Stimulated activated CD4-positive, alpha-beta T cell treated with anti-CD3 and anti-CD28 coated beads, TNF-alpha, amount 100 ng/mL, for 4 hours (primary cell): ENCODE data around the gene RGS6.
A peak's percentile ranks its signal among the peaks of the same experiment; 100 is the strongest.
"Not testable (repeated sequence)": the region's sequence is repeated elsewhere in the genome, so short reads cannot be mapped to it uniquely, and the experiment has no call there.

ENCODE experiments used
- DNase-seq, 3 experiments: peaks; one replicate each; pipeline ENCODE4 v3.0.0-alpha.2; 2020; ENCODE audit warnings: low read depth in 3 of 3

Gene RGS6

DNA sequence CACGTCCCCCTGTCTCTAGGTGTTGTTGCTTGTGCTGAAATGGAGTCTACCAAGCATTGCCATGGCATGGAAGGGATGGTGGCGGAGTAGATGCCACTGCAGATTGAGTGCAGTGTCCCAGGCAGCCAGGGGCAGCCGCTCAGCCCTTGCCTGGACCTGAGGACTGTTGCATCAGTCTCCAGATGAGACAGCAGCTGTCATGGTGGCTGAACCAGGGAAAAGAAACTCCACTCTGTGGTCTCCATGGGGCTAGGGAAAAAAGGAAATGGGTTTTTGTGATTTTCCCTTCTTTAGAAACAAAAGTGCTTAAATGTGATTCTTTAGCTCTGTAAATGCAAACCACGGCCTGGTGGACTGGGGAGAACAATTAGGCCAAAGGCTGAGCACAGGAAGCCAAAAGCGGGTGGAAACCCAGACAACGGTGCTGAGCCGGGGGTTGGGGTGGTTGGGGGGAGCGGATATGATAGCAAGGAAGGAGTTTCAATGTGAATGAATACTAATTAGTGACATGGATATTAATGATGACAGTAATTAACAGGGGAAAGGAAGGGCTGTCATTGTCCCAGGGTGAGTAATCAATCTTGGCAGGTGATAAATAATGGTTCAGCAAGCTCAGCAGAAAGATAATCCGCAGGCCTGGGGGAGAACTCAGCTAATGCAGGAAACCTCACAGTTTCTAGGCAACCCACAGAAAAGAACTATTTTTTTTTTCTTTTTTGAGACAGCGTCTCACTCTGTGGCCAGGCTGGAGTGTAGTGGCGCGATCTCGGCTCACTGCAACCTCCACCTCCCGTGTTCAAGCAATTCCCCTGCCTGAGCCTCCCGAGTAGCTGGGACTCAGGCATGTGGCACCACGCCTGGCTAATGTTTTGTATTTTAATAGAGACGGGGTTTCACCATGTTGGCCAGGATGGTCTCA lies 519.1 kb downstream of the RGS6 start:
- DNase-seq: peak in 1 of 3 experiments; percentile 31

DNA sequence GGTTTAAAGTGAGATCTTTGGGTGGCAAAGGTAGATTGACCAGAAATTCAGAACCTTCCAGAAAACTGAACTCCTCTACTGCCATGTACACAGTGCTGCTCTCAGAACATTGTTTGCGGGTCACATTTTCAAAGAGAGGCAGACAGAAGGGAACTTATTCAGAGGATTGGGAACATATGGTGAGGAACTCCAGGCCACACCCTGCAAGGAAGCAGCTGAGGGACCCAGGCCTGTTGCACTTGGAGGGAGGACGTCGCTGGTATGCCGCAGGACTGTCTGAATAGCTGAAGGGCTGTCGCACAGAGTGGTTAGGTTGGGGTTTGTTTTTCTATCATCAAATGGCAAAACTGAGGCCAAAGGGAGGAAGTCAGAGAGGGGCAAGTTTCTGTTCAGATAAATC lies 520.5 kb downstream of the RGS6 start:
- no peak for DNase-seq

DNA sequence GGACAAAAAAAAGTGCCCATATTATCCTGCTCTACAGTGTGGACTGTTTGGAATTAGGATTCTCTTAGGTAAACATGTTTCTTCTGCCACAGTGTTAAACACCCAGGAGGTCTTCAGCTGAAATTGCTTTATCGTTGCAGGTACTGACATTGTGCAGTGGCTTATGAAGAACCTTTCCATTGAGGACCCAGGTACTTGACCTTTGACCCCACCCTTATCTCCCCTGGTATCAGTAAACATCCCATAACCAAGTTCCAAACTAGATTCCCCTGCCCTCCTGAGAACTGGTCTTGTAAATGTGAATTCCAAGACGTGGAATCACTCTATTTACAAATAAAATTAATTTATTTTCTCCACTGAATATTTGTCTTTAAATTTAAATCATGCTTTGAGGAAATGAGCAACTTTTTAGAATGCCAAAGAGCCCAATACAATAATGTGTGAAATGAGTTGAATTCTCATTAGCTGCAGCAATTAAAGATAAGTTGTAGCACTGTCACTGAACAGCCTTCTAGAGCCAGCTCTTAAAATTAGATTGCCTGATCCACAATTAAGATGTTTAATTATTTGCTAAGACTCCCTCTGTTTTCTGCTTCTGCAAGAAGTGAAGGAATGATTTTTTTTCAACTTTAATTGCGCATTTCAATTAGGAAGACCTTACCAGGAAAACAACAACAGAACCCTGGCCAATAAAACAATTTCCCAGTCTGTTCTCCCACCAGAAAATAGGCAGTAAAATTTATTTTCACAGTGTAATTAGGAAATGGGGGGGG lies 522.3 kb downstream of the RGS6 start:
- no peak for DNase-seq

DNA sequence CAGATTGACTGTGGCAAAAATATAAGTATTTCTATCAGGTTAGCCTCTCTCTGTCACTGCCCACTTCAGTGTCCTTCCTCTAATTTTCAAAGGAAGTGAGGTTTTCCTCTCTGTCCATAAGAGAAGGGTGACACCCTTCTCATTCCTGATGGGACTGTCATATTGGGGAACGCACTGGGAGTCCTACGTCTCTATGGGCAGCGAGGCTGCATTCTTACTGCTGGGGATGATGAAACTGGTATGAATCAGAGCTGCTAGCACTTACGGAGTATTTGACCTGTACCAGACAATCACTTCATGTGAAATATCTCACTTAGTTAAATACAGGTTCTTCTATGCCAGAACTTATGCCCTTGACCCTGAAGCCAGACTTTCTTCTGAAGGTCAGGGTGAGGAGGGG lies 525.4 kb downstream of the RGS6 start:
- no peak for DNase-seq

DNA sequence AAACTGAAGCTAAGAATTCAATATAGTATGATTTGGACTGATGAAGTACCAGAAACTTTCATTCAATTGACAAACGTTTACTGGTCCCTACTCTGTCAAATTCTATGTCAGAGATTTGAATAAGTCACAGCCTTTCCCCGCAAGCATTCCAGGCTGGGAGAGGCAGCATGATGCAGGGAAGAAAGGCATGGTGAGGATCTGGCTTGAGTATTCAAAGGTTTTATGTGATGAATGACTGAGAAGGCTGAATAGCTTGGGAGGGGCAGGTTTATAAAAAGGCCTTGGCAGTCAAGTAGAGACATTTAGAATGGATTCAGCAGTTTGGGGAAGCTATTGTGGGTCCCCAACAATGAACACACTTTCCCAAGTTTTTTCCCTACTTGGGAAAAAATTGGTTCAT lies 529.8 kb downstream of the RGS6 start:
- no peak for DNase-seq

DNA sequence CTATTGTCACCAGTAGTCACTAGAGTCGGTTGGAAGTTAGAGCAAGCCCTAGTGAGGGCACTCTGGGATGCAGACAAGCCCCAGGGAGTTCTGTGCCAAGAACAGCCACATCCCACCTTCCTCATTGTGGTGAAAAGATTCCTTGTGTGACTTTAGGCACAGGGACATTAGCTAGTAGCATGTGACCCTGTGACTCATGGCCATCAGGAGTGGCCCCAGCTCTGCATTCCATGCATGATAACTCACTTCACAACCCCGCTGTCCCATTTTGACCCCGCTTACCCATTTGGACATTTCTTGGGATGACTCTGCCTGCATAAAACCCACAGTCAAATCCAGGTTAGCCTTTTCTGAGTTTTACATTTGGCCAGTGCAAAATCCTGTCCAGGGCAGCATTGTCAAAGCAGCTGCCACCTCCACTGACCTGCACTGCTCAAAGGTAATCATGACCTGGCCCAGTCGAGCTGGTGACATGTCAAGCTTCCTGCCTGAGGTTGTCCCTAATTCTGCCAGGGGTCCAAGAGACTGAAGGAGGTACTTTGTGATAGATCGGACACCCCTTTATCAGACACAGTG lies 531.1 kb downstream of the RGS6 start:
- no peak for DNase-seq

DNA sequence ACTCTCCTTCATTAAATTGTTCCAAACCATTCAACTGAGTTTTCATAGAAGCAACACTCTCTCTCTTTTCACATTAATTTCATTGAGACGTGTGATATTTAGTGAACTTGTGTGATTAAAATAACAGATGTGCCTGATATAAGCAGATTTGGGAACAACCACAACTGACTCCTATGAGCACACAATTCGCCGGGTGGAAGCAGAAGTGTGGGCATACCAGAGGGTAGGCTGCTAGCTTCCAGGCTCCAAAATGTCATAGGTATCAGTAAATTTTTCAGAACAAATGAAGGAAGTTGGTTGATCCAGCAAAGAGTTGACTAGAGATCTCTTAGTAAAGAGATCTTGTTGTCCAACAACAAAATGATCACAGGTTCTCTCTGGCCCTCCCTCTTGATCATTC lies 532.0 kb downstream of the RGS6 start:
- DNase-seq: no peak

DNA sequence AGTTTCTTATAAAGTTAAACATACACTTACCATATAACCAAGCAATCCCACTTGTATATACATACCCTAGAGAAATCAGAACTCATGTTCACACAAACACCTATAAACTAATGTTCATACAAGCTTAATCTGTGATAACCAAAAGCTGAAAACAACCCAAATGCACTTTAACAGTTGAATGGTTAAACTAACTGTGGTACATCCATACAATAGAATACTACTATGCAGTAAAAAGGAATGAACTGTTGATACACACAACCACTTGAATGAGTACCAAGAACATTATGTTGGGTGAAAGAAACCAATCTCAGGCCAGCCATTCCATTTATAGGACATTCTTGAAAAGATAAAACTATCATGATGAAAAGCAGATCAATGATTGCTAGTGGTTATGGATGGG lies 534.1 kb downstream of the RGS6 start:
- no peak for DNase-seq

DNA sequence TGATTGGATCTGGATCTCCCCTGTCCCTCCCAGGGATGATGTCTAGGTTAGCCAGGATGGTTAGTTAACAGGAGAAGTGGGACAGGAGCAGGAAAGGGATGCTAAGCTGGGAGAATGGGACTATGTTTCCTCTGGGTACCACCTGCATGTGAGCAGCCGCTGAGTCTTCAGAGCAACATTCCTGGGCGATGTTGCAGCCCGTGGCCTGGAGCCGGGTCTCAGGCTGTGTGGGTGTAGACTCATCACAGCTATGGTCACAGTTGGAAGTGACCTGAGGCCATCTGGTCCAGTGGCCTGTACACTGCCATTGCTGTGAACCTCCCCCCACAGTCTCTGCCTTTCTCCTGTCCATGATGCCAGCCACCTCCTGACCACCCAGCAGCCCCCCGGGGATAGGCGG lies 539.1 kb downstream of the RGS6 start:
- DNase-seq: no peak

DNA sequence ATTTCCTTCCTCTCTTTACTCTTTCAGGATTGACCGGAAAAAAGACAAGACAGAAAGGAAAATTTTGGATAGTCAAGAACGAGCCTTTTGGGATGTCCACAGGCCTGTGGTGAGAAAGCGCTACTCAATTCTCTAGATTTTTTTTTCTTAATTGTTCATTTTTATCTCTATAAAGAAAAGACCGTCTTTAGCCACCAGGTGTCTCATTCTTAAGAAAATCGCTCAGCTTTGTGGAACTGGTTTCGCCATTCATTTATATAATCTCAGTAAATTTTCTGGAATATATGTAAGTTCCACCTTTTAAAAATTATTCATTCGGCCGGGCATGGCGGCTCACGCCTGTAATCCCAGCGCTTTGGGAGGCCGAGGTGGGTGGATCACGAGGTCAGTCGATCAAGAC lies 540.6 kb downstream of the RGS6 start:
- no peak for DNase-seq

DNA sequence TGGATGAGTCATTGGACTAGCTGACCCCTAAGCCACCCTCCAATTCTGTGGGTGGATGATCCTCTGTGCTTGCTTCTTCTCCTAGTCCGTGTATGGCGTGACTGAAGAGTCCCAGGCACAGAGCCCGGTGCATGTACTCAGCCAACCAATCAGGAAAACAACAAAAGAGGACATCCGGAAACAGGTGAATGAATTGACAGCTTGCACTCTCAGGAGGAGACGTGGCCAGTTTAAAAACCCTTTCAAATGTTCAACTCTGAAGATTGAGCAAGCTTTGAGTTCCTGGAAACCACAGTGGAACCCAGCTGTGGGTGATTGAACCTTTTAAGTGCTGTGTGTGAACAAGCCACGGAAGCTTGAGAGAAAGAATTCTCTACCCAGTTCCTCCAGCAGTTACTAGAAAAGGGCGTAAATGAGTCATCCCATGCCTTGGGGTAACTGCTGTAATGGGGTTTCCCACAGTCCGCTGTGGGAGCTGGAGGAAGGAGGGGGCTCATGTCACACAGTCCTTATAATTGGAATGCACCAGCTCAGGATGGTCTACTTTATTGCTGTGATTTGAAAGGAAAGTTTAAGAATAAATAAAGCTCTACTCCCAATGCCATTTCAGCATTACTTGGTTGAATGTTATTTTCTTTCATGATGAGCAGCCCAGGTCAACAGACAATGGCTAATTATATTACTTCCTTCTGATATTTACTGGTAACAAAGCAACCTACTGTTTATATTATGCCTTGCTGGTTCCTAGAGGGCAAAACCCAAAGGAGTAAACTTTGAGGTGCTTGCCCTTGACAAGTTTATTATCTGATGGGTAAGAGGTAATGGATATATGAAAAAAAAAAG lies 544.6 kb downstream of the RGS6 start:
- peak; percentile 7 to 54 (median 44) for DNase-seq

DNA sequence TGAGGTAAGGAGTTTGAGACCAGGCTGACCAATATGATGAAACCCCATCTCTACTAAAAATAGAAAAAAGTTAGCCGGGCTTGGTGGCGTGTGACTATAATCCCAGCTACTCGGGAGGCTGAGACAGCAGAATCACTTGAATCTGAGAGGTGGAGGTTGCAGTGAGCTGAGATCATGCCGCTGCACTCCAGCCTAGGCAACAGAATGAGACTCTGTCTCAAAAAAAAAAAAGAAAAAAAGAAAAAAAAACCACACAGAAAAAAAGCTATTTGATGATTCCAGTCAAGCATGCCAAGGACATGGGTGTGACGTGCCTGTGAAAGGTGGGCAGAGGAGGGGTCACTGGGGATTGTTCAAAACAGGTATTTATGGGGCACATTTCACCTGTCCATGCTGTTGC lies 545.3 kb downstream of the RGS6 start:
- not testable (repeated sequence) for DNase-seq

DNA sequence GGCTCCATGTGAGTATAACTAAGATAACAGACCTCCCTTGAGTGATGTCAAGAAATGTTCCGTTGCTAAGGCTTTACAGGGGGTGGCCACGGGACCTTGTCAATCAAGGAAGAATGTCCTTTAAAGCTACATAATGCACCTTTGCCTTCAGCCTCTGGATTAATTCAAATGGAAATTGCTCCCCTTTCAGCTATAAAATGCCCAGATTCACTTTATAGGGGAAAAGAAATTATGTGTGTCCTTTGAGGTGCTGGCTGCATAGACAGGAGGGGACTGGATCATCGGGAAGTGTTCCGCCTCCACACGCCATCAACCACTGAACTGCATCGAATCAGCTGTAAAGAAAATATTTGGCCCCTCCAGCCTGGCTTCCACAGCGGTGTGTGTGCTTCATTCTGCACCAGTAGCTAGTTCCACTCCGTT lies 546.3 kb downstream of the RGS6 start:
- no peak for DNase-seq

DNA sequence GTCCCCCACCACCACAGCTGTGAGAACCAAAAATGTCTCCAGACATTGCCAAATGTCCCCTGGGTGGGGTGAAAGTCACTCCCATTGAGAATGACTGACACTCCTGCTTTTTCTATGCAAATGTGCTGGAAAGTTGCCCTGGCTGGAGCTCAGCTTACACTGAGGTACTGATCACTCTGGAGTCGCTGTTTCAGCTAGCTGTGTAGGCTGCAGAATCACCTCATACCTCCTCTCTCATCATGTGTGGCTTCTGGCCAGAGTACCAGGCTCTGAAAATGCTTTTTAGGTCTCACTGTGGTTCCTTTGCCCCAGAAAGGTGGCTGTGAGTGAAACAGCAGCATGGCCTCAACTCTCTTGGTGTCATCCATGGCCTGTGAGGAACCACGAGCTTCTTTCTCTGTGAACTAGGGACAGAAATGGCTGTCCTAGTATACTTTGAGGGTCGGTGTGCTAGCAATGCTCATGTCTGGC lies 547.3 kb downstream of the RGS6 start:
- DNase-seq: no peak

DNA sequence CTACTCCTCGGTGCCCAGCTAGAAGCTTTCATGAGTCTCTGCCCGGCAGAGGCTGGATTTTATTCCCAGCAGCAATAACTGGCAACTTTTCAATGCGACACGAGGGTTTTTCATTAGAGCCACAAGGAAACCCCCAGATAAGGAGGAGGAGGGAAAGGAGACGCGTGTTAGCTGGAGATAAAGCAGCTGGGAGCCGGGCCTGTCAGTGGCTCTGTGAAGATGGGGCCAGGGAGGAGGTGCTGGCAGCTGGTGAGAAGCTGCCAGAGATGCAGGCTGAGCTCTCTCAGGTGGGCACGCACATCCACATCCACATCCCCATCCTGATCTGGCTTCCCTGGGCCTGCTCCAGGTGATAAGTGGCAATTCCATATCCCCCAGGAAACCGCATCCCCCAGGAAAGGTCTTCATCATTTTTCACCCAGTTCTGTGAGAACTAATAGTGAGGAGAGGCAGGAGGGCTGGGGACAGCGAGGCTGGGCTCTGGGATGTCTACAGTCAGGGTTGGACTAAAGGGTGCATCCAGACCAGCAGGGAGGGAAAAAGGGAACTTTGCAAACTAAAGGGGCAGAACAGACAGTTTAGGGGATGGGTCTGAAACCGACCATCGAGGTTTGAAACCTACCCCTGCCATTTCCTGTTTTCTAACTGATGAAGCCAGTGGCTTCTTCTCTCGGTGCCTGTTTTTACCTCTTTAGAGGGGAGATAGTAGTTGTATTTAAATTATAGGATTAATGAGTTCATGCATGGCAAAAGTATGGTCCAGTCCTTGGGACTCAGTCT lies 548.4 kb downstream of the RGS6 start:
- no peak for DNase-seq

DNA sequence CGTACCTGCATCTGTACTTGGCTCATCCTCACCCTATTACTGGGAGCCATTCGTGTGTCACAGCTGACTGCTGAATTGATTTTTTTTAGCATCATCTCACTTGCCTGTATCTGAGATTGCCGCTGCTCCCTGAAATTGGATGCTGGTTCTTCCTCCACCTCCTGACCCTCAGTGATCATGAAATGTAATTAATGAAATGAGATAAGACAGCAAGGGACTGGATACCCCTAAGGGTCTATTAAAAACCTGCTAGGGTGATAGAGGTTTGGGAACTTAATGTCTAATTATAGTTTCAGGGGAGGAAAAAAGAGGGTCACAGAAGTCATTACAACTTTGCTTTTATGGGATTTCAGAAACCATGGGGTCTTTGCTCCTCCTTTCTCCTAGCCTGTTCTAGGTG lies 551.1 kb downstream of the RGS6 start:
- DNase-seq: no peak

DNA sequence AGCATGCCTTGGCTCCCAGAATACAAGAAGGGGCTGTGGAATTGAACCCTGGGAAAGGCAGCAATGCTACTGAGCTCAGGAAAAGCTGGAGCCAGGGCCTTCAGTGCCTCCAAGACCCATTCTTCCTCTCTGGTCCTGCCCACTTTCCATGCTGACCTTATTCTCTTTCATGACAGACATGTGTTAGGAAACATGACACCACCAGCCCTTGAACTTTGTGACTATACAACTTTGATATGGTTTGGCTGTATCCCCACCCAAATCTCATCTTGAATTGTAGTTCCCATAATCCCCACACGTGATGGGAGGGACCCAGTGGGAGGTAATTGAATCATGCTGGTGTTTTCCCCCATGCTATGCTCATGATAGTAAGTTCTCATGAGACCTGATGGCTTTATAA lies 553.5 kb downstream of the RGS6 start:
- no peak for DNase-seq

DNA sequence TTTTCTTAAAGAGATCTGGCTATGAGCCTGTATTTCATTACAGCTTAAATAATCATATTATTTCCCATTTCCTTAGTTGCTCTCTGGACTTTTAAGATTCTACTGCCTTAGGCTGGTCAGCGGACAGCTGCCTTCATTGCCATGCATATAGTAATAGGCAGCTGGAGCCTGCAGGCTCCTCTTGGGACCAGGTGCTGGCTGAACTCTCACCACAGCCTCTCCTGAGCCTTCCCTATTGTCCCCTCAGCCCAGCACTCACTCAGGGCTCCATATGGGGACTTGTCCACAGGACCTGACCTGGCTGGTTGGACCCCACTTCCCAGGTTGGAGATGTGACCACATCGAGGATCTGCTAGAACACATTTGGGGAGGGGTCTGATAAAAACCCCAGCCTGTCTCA lies 556.3 kb downstream of the RGS6 start:
- no peak for DNase-seq

DNA sequence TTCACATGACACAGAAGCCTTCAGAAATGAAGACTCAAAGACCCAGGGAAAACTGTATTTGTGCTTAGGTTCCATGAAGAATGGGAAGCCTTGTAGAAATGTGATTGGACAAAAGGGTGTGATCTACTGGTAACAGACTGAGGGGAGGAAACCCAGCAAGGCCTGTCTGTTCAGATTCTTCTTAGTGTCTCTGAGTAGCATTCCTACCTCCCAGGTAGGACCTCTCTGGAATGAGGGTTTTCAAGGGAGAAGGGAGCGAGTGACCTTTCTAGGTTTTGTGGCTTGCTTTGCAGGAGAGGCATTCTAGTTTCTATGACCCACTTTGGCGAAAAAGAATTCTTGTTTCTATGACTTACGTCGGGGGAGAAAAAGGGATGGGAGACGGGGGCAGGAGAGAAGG lies 560.0 kb downstream of the RGS6 start:
- no peak for DNase-seq

DNA sequence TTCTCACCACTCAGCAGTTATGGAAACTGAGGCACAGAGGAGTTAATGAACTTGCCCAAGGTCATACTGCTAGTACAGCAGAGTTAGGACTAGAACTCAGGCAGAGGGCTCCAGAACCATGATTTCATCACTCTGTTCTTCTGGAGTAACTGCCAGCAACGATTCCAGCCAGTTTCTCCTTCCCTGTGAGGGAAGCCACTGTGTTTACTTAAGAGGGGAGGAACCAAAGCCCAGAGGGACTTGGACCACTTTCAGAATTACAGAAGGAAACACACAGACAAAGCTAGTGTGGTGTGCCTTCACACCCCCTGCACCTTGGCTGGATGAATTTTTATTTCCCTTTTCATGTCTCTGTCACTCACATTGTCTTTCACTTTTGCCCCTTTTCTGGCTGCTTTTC lies 563.4 kb downstream of the RGS6 start:
- no peak for DNase-seq

DNA sequence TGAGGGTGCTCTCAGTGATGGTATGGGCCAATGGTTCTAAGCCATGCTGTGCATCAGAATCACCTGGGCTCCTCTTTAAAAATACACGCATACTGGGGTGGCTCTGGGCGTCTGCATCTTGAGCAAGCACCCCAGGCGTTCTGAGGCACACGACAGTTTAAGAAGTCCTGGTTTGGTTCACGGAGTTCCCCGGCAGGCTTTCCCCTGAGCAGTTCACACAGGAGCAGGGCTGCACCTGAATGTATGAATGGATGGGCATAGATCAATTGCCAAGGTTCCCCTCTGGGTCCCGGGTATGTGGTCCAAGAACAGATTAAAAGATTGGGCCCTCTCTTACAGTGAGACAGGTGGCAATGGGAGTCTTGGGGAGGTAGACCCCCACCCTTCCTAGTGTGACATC lies 566.4 kb downstream of the RGS6 start:
- no peak for DNase-seq
